SK-N-SH treated with all-trans-retinoic acid at 6 μM for 48 hours (cell line): ENCODE data around the gene SRI.

Experiments used
- ATAC-seq: fragments of 200-7000 bp; cut with Tn5 transposase; 3 replicates; pipeline ENCODE4 v1.9.1; 2020; ENCODE audit warnings: mild to moderate bottlenecking, moderate library complexity
- ARNTL ChIP-seq: fragments of 450-650 bp; formaldehyde crosslinking; IDR thresholded peaks from 2 replicates; pipeline ENCODE4 v1.5.0; 2020; ENCODE audit warnings: low read depth, mild to moderate bottlenecking, moderate library complexity, borderline replicate concordance
- CREB5 ChIP-seq: fragments of 250-450 bp; sonication (Bioruptor Pico); IDR thresholded peaks from 2 replicates; pipeline ENCODE4 v1.5.1; 2020; ENCODE audit warnings: low read depth, mild to moderate bottlenecking, moderate library complexity
- CSRNP3 ChIP-seq: fragments of 250-450 bp; sonication (Bioruptor Pico); IDR thresholded peaks from 2 replicates; pipeline ENCODE4 v1.5.1; 2021; ENCODE audit warnings: mild to moderate bottlenecking, moderate library complexity
- ESRRG ChIP-seq: fragments of 250-450 bp; sonication (Bioruptor Pico); IDR thresholded peaks from 2 replicates; pipeline ENCODE4 v1.6.1; 2021; ENCODE audit warnings: mild to moderate bottlenecking
- GLIS3 ChIP-seq: fragments of 250-450 bp; sonication (Bioruptor Pico); IDR thresholded peaks from 2 replicates; pipeline ENCODE4 v1.5.0; 2020; ENCODE audit warnings: mild to moderate bottlenecking, moderate library complexity
- ISL1 ChIP-seq: fragments of 250-450 bp; sonication (Bioruptor Pico); IDR thresholded peaks from 2 replicates; pipeline ENCODE4 v2.1.2; 2022; ENCODE audit warnings: mild to moderate bottlenecking, moderate library complexity
- OSR1 ChIP-seq: fragments of 250-450 bp; sonication (Bioruptor Pico); IDR thresholded peaks from 2 replicates; pipeline ENCODE4 v1.8.0; 2022; ENCODE audit warnings: moderate library complexity, mild to moderate bottlenecking, inconsistent platforms
- PATZ1 ChIP-seq: fragments of 250-450 bp; sonication (Bioruptor Pico); IDR thresholded peaks from 2 replicates; pipeline ENCODE4 v1.8.0; 2020; ENCODE audit warnings: mild to moderate bottlenecking, moderate library complexity, borderline replicate concordance
- POU6F1 ChIP-seq: fragments of 250-450 bp; sonication (Bioruptor Pico); IDR thresholded peaks from 2 replicates; pipeline ENCODE4 v1.8.0; 2021; ENCODE audit warnings: low read depth, mild to moderate bottlenecking, moderate library complexity, borderline replicate concordance
- PPARA ChIP-seq: fragments of 250-450 bp; sonication (Bioruptor Pico); IDR thresholded peaks from 2 replicates; pipeline ENCODE4 v1.5.0; 2020; ENCODE audit warnings: mild to moderate bottlenecking, borderline replicate concordance
- RARB ChIP-seq: fragments of 250-450 bp; sonication (Bioruptor Pico); IDR thresholded peaks from 2 replicates; pipeline ENCODE4 v1.8.0; 2021; ENCODE audit warnings: mild to moderate bottlenecking, moderate library complexity
- TCF4 ChIP-seq: fragments of 250-450 bp; sonication (Bioruptor Pico); IDR thresholded peaks from 2 replicates; pipeline ENCODE4 v1.8.0; 2021; ENCODE audit warnings: mild to moderate bottlenecking, moderate library complexity, borderline replicate concordance
- TOX ChIP-seq: fragments of 250-450 bp; sonication (Bioruptor Pico); IDR thresholded peaks from 2 replicates; pipeline ENCODE4 v1.8.0; 2021; ENCODE audit warnings: mild to moderate bottlenecking, moderate library complexity, borderline replicate concordance
- TSHZ2 ChIP-seq: fragments of 250-450 bp; sonication (Bioruptor Pico); IDR thresholded peaks from 2 replicates; pipeline ENCODE4 v1.5.0; 2020; ENCODE audit warnings: mild to moderate bottlenecking, moderate library complexity
- ZC3H10 ChIP-seq: fragments of 250-450 bp; sonication (Bioruptor Pico); IDR thresholded peaks from 2 replicates; pipeline ENCODE4 v1.5.1; 2021; ENCODE audit warnings: mild to moderate bottlenecking, moderate library complexity
- ZFP3 ChIP-seq: fragments of 250-450 bp; sonication (Bioruptor Pico); IDR thresholded peaks from 2 replicates; pipeline ENCODE4 v1.5.0; 2020; ENCODE audit warnings: mild to moderate bottlenecking, moderate library complexity
- ZNF565 ChIP-seq: fragments of 450-650 bp; formaldehyde crosslinking; conservative IDR thresholded peaks from 2 replicates; pipeline ENCODE4 v1.5.0; 2020; ENCODE audit warnings: low read depth, mild to moderate bottlenecking, moderate library complexity
- ZNF70 ChIP-seq: fragments of 450-650 bp; formaldehyde crosslinking; IDR thresholded peaks from 2 replicates; pipeline ENCODE4 v1.5.0; 2020; ENCODE audit warnings: mild to moderate bottlenecking, moderate library complexity
- ZNF8 ChIP-seq: fragments of 450-650 bp; formaldehyde crosslinking; IDR thresholded peaks from 2 replicates; pipeline ENCODE4 v1.5.0; 2020; ENCODE audit warnings: mild to moderate bottlenecking, moderate library complexity

Gene SRI

GRCh38 chr7:88203401-88203800 lies 16.4 kb downstream of the SRI start:
- TF ChIP-seq ESRRG (CRISPR knock-in tag): no peak
- no peak for TF ChIP-seq ZNF8 (CRISPR knock-in tag)
- no peak for TF ChIP-seq OSR1 (CRISPR knock-in tag)
- TF ChIP-seq ZNF70 (CRISPR knock-in tag): no peak
- TF ChIP-seq TOX (CRISPR knock-in tag): no peak
- no peak for TF ChIP-seq TCF4 (CRISPR knock-in tag)
- TF ChIP-seq PPARA (CRISPR knock-in tag): no peak
- no peak for TF ChIP-seq RARB (CRISPR knock-in tag)
- no peak for TF ChIP-seq GLIS3 (CRISPR knock-in tag)

GRCh38 chr7:88202799-88203198 lies 17.0 kb downstream of the SRI start:
- TF ChIP-seq PPARA (CRISPR knock-in tag): no peak
- no peak for TF ChIP-seq ISL1 (CRISPR knock-in tag)
- TF ChIP-seq TCF4 (CRISPR knock-in tag): no peak
- TF ChIP-seq CSRNP3 (CRISPR knock-in tag): no peak
- TF ChIP-seq CREB5 (CRISPR knock-in tag): no peak
- TF ChIP-seq RARB (CRISPR knock-in tag): no peak
- no peak for TF ChIP-seq ARNTL (CRISPR knock-in tag)
- no peak for TF ChIP-seq POU6F1
- TF ChIP-seq ZNF70 (CRISPR knock-in tag): no peak
- no peak for TF ChIP-seq ZNF565 (CRISPR knock-in tag)
- TF ChIP-seq ZNF8 (CRISPR knock-in tag): no peak
- TF ChIP-seq TSHZ2 (CRISPR knock-in tag): no peak
- TF ChIP-seq, all 23 proteins: peak for 0
- ATAC-seq: no peak

More at GRCh38 chr7:88203401-88203800, 16.4 kb downstream of the SRI start:
- no peak for ATAC-seq

- no peak for ATAC-seq
- TF ChIP-seq CREB5 (CRISPR knock-in tag): no peak
- TF ChIP-seq POU6F1: no peak
- no peak for TF ChIP-seq ZNF70 (CRISPR knock-in tag)
- TF ChIP-seq TCF4 (CRISPR knock-in tag): no peak
- no peak for TF ChIP-seq CSRNP3 (CRISPR knock-in tag)
- no peak for TF ChIP-seq ZNF8 (CRISPR knock-in tag)
- TF ChIP-seq ZC3H10: no peak
- TF ChIP-seq ZFP3 (CRISPR knock-in tag): no peak
- no peak for TF ChIP-seq ISL1 (CRISPR knock-in tag)
- no peak for TF ChIP-seq ARNTL (CRISPR knock-in tag)
- TF ChIP-seq PATZ1 (CRISPR knock-in tag): no peak
- no peak for TF ChIP-seq TOX (CRISPR knock-in tag)
Measured at GRCh38 chr7:88202278-88202677, 17.6 kb downstream of the SRI start.
